ENCODE data around the gene SNX7.

SNX7 gene

GRCh38 chr1:98696077-98696476, 34.6 kb downstream of the SNX7 start:
- Histone ChIP-seq H3K9ac (ENCODE audit: low read length) (no peak overlapping the region), H3K27ac (ENCODE audit: low read length) (no peak overlapping the region), H3K4me2 (ENCODE audit: low read length) (no peak overlapping the region), H3K4me3 (ENCODE audit: low read length) (no peak overlapping the region), H3K4me1 (ENCODE audit: low read length) (peaks cover 5% of the 10 kb centered on the region), H2AFZ (ENCODE audit: low read depth, low read length) (no peak overlapping the region), H3K9me3 (ENCODE audit: insufficient read depth, low read length) (no peaks in the 10 kb centered on the region), H3K27me3 (ENCODE audit: low read depth, low read length) (no peaks in the 10 kb centered on the region), H4K20me1 (ENCODE audit: insufficient read depth, low read length) (no peaks in the 10 kb centered on the region), H3K79me2 (ENCODE audit: low read length) (no peaks in the 10 kb centered on the region), H3K36me3 (replicated peaks; ENCODE audit: low read depth, low read length) (no peaks in the 10 kb centered on the region)
- TF ChIP-seq EZH2phosphoT487 (IDR thresholded peaks at IDR 0.05; ENCODE audit: low read depth): no peak
- no peak for TF ChIP-seq CTCF (IDR thresholded peaks at IDR 0.05; ENCODE audit: low read depth, low read length)

- Histone ChIP-seq H3K9ac (ENCODE audit: low read length) (no peak overlapping the region), H2AFZ (ENCODE audit: low read depth, low read length) (no peak overlapping the region), H3K4me2 (ENCODE audit: low read length) (no peak overlapping the region), H4K20me1 (ENCODE audit: insufficient read depth, low read length) (no peaks in the 10 kb centered on the region), H3K4me3 (ENCODE audit: low read length) (no peak overlapping the region), H3K27me3 (ENCODE audit: low read depth, low read length) (no peaks in the 10 kb centered on the region), H3K79me2 (ENCODE audit: low read length) (no peaks in the 10 kb centered on the region), H3K4me1 (ENCODE audit: low read length) (peaks cover 5% of the 10 kb centered on the region), H3K36me3 (replicated peaks; ENCODE audit: low read depth, low read length) (no peaks in the 10 kb centered on the region), H3K9me3 (ENCODE audit: insufficient read depth, low read length) (no peaks in the 10 kb centered on the region), H3K27ac (ENCODE audit: low read length) (no peak overlapping the region)
- TF ChIP-seq CTCF (IDR thresholded peaks at IDR 0.05; ENCODE audit: low read depth, low read length): no peak
- TF ChIP-seq EZH2phosphoT487 (IDR thresholded peaks at IDR 0.05; ENCODE audit: low read depth): no peak
Observed at GRCh38 chr1:98697781-98698180, 36.3 kb downstream of the SNX7 start.

GRCh38 chr1:98698625-98699024, 37.1 kb downstream of the SNX7 start:
- peak overlapping the region; percentile 54; the same call in 1 of the 2 replicates for H2AFZ ChIP-seq (ENCODE audit: low read depth, low read length)
- H3K9ac ChIP-seq (ENCODE audit: low read length): no peak overlapping the region
- H3K4me3 ChIP-seq (ENCODE audit: low read length): no peak overlapping the region
- H3K36me3 ChIP-seq (replicated peaks; ENCODE audit: low read depth, low read length): no peaks in the 10 kb centered on the region
- peaks cover 5% of the 10 kb centered on the region for H3K4me1 ChIP-seq (ENCODE audit: low read length)
- no peak overlapping the region for H3K27ac ChIP-seq (ENCODE audit: low read length)
- no peak overlapping the region for H3K4me2 ChIP-seq (ENCODE audit: low read length)
- H4K20me1 ChIP-seq (ENCODE audit: insufficient read depth, low read length): no peaks in the 10 kb centered on the region
- no peaks in the 10 kb centered on the region for H3K9me3 ChIP-seq (ENCODE audit: insufficient read depth, low read length)
- TF ChIP-seq EZH2phosphoT487 (IDR thresholded peaks at IDR 0.05; ENCODE audit: low read depth) (no peak), CTCF (IDR thresholded peaks at IDR 0.05; ENCODE audit: low read depth, low read length) (no peak)
- no peaks in the 10 kb centered on the region for H3K79me2 ChIP-seq (ENCODE audit: low read length)
- H3K27me3 ChIP-seq (ENCODE audit: low read depth, low read length): no peaks in the 10 kb centered on the region

- peaks cover 5% of the 10 kb centered on the region for H3K4me1 ChIP-seq (ENCODE audit: low read length)
- no peaks in the 10 kb centered on the region for H3K9me3 ChIP-seq (ENCODE audit: insufficient read depth, low read length)
- no peaks in the 10 kb centered on the region for H4K20me1 ChIP-seq (ENCODE audit: insufficient read depth, low read length)
- H3K27me3 ChIP-seq (ENCODE audit: low read depth, low read length): no peaks in the 10 kb centered on the region
- H3K9ac ChIP-seq (ENCODE audit: low read length): no peak overlapping the region
- H3K4me2 ChIP-seq (ENCODE audit: low read length): no peak overlapping the region
- no peak overlapping the region for H3K4me3 ChIP-seq (ENCODE audit: low read length)
- H2AFZ ChIP-seq (ENCODE audit: low read depth, low read length): no peak overlapping the region
- H3K27ac ChIP-seq (ENCODE audit: low read length): no peak overlapping the region
- no peaks in the 10 kb centered on the region for H3K36me3 ChIP-seq (replicated peaks; ENCODE audit: low read depth, low read length)
- no peaks in the 10 kb centered on the region for H3K79me2 ChIP-seq (ENCODE audit: low read length)
- TF ChIP-seq EZH2phosphoT487 (IDR thresholded peaks at IDR 0.05; ENCODE audit: low read depth): no peak
- no peak for TF ChIP-seq CTCF (IDR thresholded peaks at IDR 0.05; ENCODE audit: low read depth, low read length)
Observed at GRCh38 chr1:98700228-98700627, 38.7 kb downstream of the SNX7 start.

All from OCI-LY3 (cell line).